GM19035 (cell line): ENCODE measurements around the gene C4B.
"Not testable (repeated sequence)": the region's sequence is repeated elsewhere in the genome, so short reads cannot be mapped to it uniquely, and the experiment has no call there.

Experiments used
- ATAC-seq: cut with Tn5 transposase; IDR thresholded peaks from one replicate; pipeline ENCODE4 v1.9.1; 2021; ENCODE audit not compliant: unreplicated experiment

The C4B gene

GRCh38 chr6:31980998-31981397, 33.6 kb upstream of the C4B start:
- ATAC-seq = not testable (repeated sequence)

GRCh38 chr6:31981744-31982143, 32.9 kb upstream of the C4B start, which contains the start of gene C4A:
Gene C4A, plus strand, starts transcription at chr6:31982057. Its CDS starts 51 bp downstream, at chr6:31982108.
- ATAC-seq = not testable (repeated sequence)

- ATAC-seq = not testable (repeated sequence)
Measured at GRCh38 chr6:31989363-31989762, 25.2 kb upstream of the C4B start.

GRCh38 chr6:31994421-31994820, 20.2 kb upstream of the C4B start:
- ATAC-seq = not testable (repeated sequence)

- not testable (repeated sequence) for ATAC-seq
Measured at GRCh38 chr6:31996385-31996784, 18.2 kb upstream of the C4B start.

- ATAC-seq = not testable (repeated sequence)
Measured at GRCh38 chr6:32002546-32003268, 11.9 kb upstream of the C4B start.

GRCh38 chr6:32003301-32003700, 11.3 kb upstream of the C4B start:
- not testable (repeated sequence) for ATAC-seq

GRCh38 chr6:32004393-32004792, 10.2 kb upstream of the C4B start:
- ATAC-seq = not testable (repeated sequence)

- not testable (repeated sequence) for ATAC-seq
Measured at GRCh38 chr6:32004864-32005537, 9.6 kb upstream of the C4B start.

- ATAC-seq = not testable (repeated sequence)
Measured at GRCh38 chr6:32005538-32005880, 9.1 kb upstream of the C4B start.

- ATAC-seq = not testable (repeated sequence)
Measured at GRCh38 chr6:32005991-32006529, 8.5 kb upstream of the C4B start.

GRCh38 chr6:32007086-32007485, 7.5 kb upstream of the C4B start:
- not testable (repeated sequence) for ATAC-seq

- ATAC-seq = not testable (repeated sequence)
Measured at GRCh38 chr6:32008037-32008436, 6.6 kb upstream of the C4B start.

- not testable (repeated sequence) for ATAC-seq
Measured at GRCh38 chr6:32008616-32009015, 6.0 kb upstream of the C4B start.

GRCh38 chr6:32009537-32009936, 5.1 kb upstream of the C4B start:
- not testable (repeated sequence) for ATAC-seq

- not testable (repeated sequence) for ATAC-seq
Measured at GRCh38 chr6:32010856-32011530, 3.6 kb upstream of the C4B start.

- ATAC-seq = not testable (repeated sequence)
Measured at GRCh38 chr6:32012941-32013617, 1.5 kb upstream of the C4B start.

- ATAC-seq = not testable (repeated sequence)
Measured at GRCh38 chr6:32013738-32014137, 857 bp upstream of the C4B start.

- not testable (repeated sequence) for ATAC-seq
Measured at GRCh38 chr6:32022100-32022499, 7.5 kb downstream of the C4B start.

- not testable (repeated sequence) for ATAC-seq
Measured at GRCh38 chr6:32028631-32029030, 14.0 kb downstream of the C4B start.

GRCh38 chr6:32029553-32029952, 15.0 kb downstream of the C4B start:
- not testable (repeated sequence) for ATAC-seq
